H1 (cell line): ENCODE measurements around the gene OLFM1. TPM values are rescaled to one million over a fixed set of nuclear protein-coding genes. Genes with fewer than 3 reads are reported as not detected.

Source experiments
- CHD2 ChIP-seq: IDR thresholded peaks from 2 replicates; pipeline ENCODE4 v1.6.1; 2012; ENCODE audit warnings: low read length, improper control_type of control experiment
- FOSL1 ChIP-seq: IDR thresholded peaks from 2 replicates; pipeline ENCODE4 v1.6.1; 2011; ENCODE audit warnings: mild to moderate bottlenecking, low read depth, low read length, moderate library complexity; ENCODE audit not compliant: insufficient read depth
- HDAC2 ChIP-seq, 2 experiments: fragments of 300-600 bp in 1 of 2; sonication (generic) in 1 of 2; IDR thresholded peaks; 2 replicates each; pipeline ENCODE4 v1.6.1; 2011 to 2012; ENCODE audit warnings: low read depth in 2 of 2, low read length in 2 of 2, mild to moderate bottlenecking in 2 of 2, moderate library complexity in 2 of 2, borderline replicate concordance in 1 of 2, inconsistent platforms in 1 of 2
- POLR2AphosphoS5 ChIP-seq: IDR thresholded peaks from 2 replicates; pipeline ENCODE4 v1.6.1; 2011; ENCODE audit warnings: low read depth, low read length
- RBBP5 ChIP-seq: IDR thresholded peaks from 2 replicates; pipeline ENCODE4 v1.7.1; 2012; ENCODE audit warnings: low read depth, mild to moderate bottlenecking, inconsistent platforms, low read length, moderate library complexity, borderline replicate concordance
- RNF2 ChIP-seq: fragments of 200-900, 300-1000 bp; sonication (generic); IDR thresholded peaks from 2 replicates; pipeline ENCODE4 v1.7.1; 2016; ENCODE audit warnings: borderline replicate concordance, low read depth, mild to moderate bottlenecking, antibody characterized with exemption, low read length; ENCODE audit not compliant: poor library complexity, severe bottlenecking; ENCODE audit errors: missing control alignments
- SP1 ChIP-seq: IDR thresholded peaks from 2 replicates; pipeline ENCODE4 v1.6.1; 2011; ENCODE audit warnings: low read depth, low read length
- TEAD4 ChIP-seq: IDR thresholded peaks from 2 replicates; pipeline ENCODE4 v1.6.1; 2012; ENCODE audit warnings: low read depth, low read length, inconsistent platforms, mixed read lengths
- polyA plus RNA-seq, 7 experiments: library from polyadenylated mRNA; depleted of rRNA in 3 of 7; stranded (reverse) in 5 of 7; unstranded in 2 of 7; fragments of >200 nt in 5 of 7; fragments of 200-250 nt in 2 of 7; gene quantifications; 1 replicate in 5 of 7; 2 replicates in 1 of 7; 4 replicates in 1 of 7; pipeline versions ENCODE4 v1.2.1 to v1.2.3, GENCODE V29; 2011 to 2013; ENCODE audit warnings: missing spikeins in 2 of 7, mixed read lengths in 2 of 7
- total RNA-seq: library from RNA; stranded (reverse); fragmentation: NEBNext Ultra II Directional; extraction: Animal tissue kit (Norgen Biotek cat#: 25700); gene quantifications from 2 replicates; pipeline ENCODE4 v1.2.1, GENCODE V29; 2021
- TF ChIP-seq, protein P1 (sequence below): fragments of 300-600 bp; sonication (generic); IDR thresholded peaks from 2 replicates; pipeline ENCODE4 v1.7.1; 2012; ENCODE audit warnings: low read length, moderate library complexity, mild to moderate bottlenecking, inconsistent platforms; ENCODE audit not compliant: insufficient replicate concordance
- TF ChIP-seq, protein P2 (sequence below): IDR thresholded peaks from 2 replicates; pipeline ENCODE4 v1.6.1; 2011; ENCODE audit warnings: low read depth, mild to moderate bottlenecking, low read length; ENCODE audit not compliant: insufficient read depth

The OLFM1 gene
- total and polyA plus RNA-seq, 2 of the 8 experiments (the other 6 are each of a cell fraction or from before 2014, with no cell fraction given) = 53.0 to 53.4 TPM

DNA sequence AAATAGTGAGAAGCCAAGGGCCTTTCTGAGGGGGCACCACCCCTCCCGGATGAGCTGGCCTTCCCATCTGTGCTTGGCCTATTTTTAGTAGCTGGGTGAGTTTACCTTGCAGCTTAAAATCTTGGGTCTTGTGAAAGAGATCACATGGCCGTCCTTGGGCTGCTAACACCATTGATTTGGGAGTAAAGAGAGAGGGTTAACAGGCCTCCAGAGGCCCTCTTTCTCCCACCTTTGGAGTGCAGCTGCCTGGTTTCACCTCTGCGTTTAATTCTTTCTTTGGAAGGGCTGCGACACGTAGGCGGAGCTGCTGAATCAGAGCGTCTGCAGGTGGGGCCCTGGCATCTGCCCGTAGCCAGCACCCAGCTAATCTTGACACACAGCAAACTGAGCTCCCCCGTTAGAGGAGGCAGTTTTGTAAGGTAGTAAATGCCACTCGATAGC, 12.8 kb downstream of the OLFM1 start (continued):
- TF ChIP-seq, protein P1, sequence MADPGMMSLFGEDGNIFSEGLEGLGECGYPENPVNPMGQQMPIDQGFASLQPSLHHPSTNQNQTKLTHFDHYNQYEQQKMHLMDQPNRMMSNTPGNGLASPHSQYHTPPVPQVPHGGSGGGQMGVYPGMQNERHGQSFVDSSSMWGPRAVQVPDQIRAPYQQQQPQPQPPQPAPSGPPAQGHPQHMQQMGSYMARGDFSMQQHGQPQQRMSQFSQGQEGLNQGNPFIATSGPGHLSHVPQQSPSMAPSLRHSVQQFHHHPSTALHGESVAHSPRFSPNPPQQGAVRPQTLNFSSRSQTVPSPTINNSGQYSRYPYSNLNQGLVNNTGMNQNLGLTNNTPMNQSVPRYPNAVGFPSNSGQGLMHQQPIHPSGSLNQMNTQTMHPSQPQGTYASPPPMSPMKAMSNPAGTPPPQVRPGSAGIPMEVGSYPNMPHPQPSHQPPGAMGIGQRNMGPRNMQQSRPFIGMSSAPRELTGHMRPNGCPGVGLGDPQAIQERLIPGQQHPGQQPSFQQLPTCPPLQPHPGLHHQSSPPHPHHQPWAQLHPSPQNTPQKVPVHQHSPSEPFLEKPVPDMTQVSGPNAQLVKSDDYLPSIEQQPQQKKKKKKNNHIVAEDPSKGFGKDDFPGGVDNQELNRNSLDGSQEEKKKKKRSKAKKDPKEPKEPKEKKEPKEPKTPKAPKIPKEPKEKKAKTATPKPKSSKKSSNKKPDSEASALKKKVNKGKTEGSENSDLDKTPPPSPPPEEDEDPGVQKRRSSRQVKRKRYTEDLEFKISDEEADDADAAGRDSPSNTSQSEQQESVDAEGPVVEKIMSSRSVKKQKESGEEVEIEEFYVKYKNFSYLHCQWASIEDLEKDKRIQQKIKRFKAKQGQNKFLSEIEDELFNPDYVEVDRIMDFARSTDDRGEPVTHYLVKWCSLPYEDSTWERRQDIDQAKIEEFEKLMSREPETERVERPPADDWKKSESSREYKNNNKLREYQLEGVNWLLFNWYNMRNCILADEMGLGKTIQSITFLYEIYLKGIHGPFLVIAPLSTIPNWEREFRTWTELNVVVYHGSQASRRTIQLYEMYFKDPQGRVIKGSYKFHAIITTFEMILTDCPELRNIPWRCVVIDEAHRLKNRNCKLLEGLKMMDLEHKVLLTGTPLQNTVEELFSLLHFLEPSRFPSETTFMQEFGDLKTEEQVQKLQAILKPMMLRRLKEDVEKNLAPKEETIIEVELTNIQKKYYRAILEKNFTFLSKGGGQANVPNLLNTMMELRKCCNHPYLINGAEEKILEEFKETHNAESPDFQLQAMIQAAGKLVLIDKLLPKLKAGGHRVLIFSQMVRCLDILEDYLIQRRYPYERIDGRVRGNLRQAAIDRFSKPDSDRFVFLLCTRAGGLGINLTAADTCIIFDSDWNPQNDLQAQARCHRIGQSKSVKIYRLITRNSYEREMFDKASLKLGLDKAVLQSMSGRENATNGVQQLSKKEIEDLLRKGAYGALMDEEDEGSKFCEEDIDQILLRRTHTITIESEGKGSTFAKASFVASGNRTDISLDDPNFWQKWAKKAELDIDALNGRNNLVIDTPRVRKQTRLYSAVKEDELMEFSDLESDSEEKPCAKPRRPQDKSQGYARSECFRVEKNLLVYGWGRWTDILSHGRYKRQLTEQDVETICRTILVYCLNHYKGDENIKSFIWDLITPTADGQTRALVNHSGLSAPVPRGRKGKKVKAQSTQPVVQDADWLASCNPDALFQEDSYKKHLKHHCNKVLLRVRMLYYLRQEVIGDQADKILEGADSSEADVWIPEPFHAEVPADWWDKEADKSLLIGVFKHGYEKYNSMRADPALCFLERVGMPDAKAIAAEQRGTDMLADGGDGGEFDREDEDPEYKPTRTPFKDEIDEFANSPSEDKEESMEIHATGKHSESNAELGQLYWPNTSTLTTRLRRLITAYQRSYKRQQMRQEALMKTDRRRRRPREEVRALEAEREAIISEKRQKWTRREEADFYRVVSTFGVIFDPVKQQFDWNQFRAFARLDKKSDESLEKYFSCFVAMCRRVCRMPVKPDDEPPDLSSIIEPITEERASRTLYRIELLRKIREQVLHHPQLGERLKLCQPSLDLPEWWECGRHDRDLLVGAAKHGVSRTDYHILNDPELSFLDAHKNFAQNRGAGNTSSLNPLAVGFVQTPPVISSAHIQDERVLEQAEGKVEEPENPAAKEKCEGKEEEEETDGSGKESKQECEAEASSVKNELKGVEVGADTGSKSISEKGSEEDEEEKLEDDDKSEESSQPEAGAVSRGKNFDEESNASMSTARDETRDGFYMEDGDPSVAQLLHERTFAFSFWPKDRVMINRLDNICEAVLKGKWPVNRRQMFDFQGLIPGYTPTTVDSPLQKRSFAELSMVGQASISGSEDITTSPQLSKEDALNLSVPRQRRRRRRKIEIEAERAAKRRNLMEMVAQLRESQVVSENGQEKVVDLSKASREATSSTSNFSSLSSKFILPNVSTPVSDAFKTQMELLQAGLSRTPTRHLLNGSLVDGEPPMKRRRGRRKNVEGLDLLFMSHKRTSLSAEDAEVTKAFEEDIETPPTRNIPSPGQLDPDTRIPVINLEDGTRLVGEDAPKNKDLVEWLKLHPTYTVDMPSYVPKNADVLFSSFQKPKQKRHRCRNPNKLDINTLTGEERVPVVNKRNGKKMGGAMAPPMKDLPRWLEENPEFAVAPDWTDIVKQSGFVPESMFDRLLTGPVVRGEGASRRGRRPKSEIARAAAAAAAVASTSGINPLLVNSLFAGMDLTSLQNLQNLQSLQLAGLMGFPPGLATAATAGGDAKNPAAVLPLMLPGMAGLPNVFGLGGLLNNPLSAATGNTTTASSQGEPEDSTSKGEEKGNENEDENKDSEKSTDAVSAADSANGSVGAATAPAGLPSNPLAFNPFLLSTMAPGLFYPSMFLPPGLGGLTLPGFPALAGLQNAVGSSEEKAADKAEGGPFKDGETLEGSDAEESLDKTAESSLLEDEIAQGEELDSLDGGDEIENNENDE = no peak
- TF ChIP-seq RBBP5 = no peak
- TF ChIP-seq, protein P2, sequence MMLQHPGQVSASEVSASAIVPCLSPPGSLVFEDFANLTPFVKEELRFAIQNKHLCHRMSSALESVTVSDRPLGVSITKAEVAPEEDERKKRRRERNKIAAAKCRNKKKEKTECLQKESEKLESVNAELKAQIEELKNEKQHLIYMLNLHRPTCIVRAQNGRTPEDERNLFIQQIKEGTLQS = no peak
- no peak for TF ChIP-seq POLR2AphosphoS5
- TF ChIP-seq RNF2 = no peak
- TF ChIP-seq CHD2 = no peak
- no peak for TF ChIP-seq TEAD4
- TF ChIP-seq FOSL1 = no peak
- TF ChIP-seq HDAC2 (IDR thresholded peaks at IDR 0.05; ENCODE audit: borderline replicate concordance in 1 of 2, low read depth in 2 of 2, low read length in 2 of 2) = no peak
- TF ChIP-seq SP1 = no peak
